Naive B cell (primary cell): ENCODE measurements around the gene DBP. TPM values are rescaled to one million over a fixed set of nuclear protein-coding genes. Genes with fewer than 3 reads are reported as not detected.

Experiments used
- ATAC-seq, 2 donors: fragments of 150-1000 bp; cut with Tn5 transposase; 2 replicates each; pipeline ENCODE4 v1.10.0; 2021; ENCODE audit warnings: low read depth in 2 of 2, mild to moderate bottlenecking in 2 of 2, moderate library complexity in 2 of 2
- DNase-seq: peaks from one replicate; pipeline ENCODE4 v3.0.0; 2022
- H3K27ac Mint-ChIP-seq, 6 donors: one replicate each; pipeline ENCODE4 v1.8.0; 2020 to 2022; ENCODE audit warnings: mild to moderate bottlenecking in 6 of 6, mixed read lengths in 6 of 6, moderate library complexity in 5 of 6, inconsistent platforms in 2 of 6
- H3K27me3 Mint-ChIP-seq, 3 donors: one replicate each; pipeline ENCODE4 v1.8.0; 2021 to 2022; ENCODE audit warnings: mixed read lengths in 3 of 3, mild to moderate bottlenecking in 1 of 3
- H3K36me3 Mint-ChIP-seq, 2 donors: one replicate each; pipeline ENCODE4 v1.8.0; 2020 to 2022; ENCODE audit warnings: mixed read lengths in 2 of 2, inconsistent platforms in 1 of 2, mild to moderate bottlenecking in 1 of 2
- H3K4me1 Mint-ChIP-seq, 3 donors: one replicate each; pipeline ENCODE4 v1.8.0; 2020 to 2022; ENCODE audit warnings: mixed read lengths in 3 of 3, inconsistent platforms in 1 of 3, mild to moderate bottlenecking in 1 of 3, moderate library complexity in 1 of 3
- H3K4me3 Mint-ChIP-seq, 8 donors: one replicate each; pipeline ENCODE4 v1.8.0; 2020 to 2022; ENCODE audit warnings: mild to moderate bottlenecking in 8 of 8, mixed read lengths in 8 of 8, moderate library complexity in 8 of 8, inconsistent platforms in 2 of 8
- H3K9me3 Mint-ChIP-seq, 7 donors: one replicate each; pipeline ENCODE4 v1.8.0; 2020 to 2022; ENCODE audit warnings: mixed read lengths in 7 of 7, mild to moderate bottlenecking in 5 of 7, inconsistent platforms in 2 of 7, moderate library complexity in 1 of 7
- polyA plus RNA-seq, 6 donors: library from polyadenylated mRNA; unstranded; fragments of 300-500 nt; fragmentation: Illumina TruSeq; gene quantifications; one replicate each; pipeline ENCODE4 v1.2.3, GENCODE V29; 2021; ENCODE audit warnings: low read depth in 6 of 6

DBP gene
- polyA plus RNA-seq, 6 donors from 2014 or later: 27.6 to 73.8 (median 46.4) TPM

- DNase-seq (no peak), ATAC-seq (no peak)
- Mint-ChIP-seq H3K27me3 (no peaks in the 10 kb centered on the region), H3K9me3 (no peaks in the 10 kb centered on the region), H3K27ac (peak overlapping the region in 3 of 6 donors; percentile 11 to 91 (median 89)), H3K4me1 (peaks cover 26 to 38% (median 30%) of the 10 kb centered on the region in 3 donors), H3K4me3 (peak overlapping the region; percentile 6 to 81 (median 68)), H3K36me3 (peaks cover 5 to 7% of the 10 kb centered on the region in 2 donors)
These were observed 12.1 kb downstream of the DBP start for GRCh38 chr19:48624791-48625723.

GRCh38 chr19:48624067-48624594, 13.0 kb downstream of the DBP start:
- peak; percentile 94 for DNase-seq
- ATAC-seq: peak; percentile 72 to 73
- Mint-ChIP-seq H3K36me3 (peaks cover 5 to 7% of the 10 kb centered on the region in 2 donors), H3K27me3 (no peaks in the 10 kb centered on the region), H3K4me3 (peak overlapping the region; percentile 79 to 97 (median 90)), H3K27ac (peak overlapping the region; percentile 75 to 97 (median 94)), H3K4me1 (peaks cover 32 to 46% (median 38%) of the 10 kb centered on the region in 3 donors), H3K9me3 (no peaks in the 10 kb centered on the region)

GRCh38 chr19:48623556-48624066, 13.6 kb downstream of the DBP start:
- DNase-seq (no peak), ATAC-seq (no peak)
- H3K4me1 Mint-ChIP-seq: peaks cover 34 to 49% (median 39%) of the 10 kb centered on the region in 3 donors
- H3K27ac Mint-ChIP-seq: peak overlapping the region; percentile 75 to 97 (median 94)
- H3K9me3 Mint-ChIP-seq: no peaks in the 10 kb centered on the region
- H3K4me3 Mint-ChIP-seq: peak overlapping the region; percentile 79 to 97 (median 90)
- no peaks in the 10 kb centered on the region for H3K27me3 Mint-ChIP-seq
- H3K36me3 Mint-ChIP-seq: peaks cover 5 to 7% of the 10 kb centered on the region in 2 donors

- peak overlapping the region; percentile 96 to 98 (median 98) for H3K27ac Mint-ChIP-seq
- peaks cover 48 to 57% (median 57%) of the 10 kb centered on the region in 3 donors for H3K4me1 Mint-ChIP-seq
- no peaks in the 10 kb centered on the region for H3K27me3 Mint-ChIP-seq
- no peak for DNase-seq
- peaks cover 5 to 7% of the 10 kb centered on the region in 2 donors for H3K36me3 Mint-ChIP-seq
- H3K9me3 Mint-ChIP-seq: no peaks in the 10 kb centered on the region
- H3K4me3 Mint-ChIP-seq: peak overlapping the region; percentile 90 to 99 (median 97)
- ATAC-seq: no peak
These were observed 17.2 kb downstream of the DBP start for GRCh38 chr19:48619692-48620585.

GRCh38 chr19:48618916-48619691, 18.1 kb downstream of the DBP start, which contains the start of the genes RPL18 and SPHK2:
Gene RPL18 (minus strand): TSS chr19:48619178. CDS start chr19:48619143, 35 bp downstream.
Gene SPHK2 (plus strand): TSS chr19:48619506. CDS start chr19:48620515, 1,009 bp downstream.
- H3K4me1 Mint-ChIP-seq: peaks cover 44 to 53% (median 50%) of the 10 kb centered on the region in 3 donors
- no peaks in the 10 kb centered on the region for H3K9me3 Mint-ChIP-seq
- H3K27ac Mint-ChIP-seq: peak within 1 kb of the TSS; percentile 96 to 98 (median 98)
- H3K4me3 Mint-ChIP-seq: peak within 1 kb of the TSS; percentile 90 to 99 (median 97)
- ATAC-seq: peak; percentile 80 to 84
- H3K27me3 Mint-ChIP-seq: no peaks in the 10 kb centered on the region
- H3K36me3 Mint-ChIP-seq: peaks cover 5 to 6% of the 10 kb centered on the region in 2 donors
- DNase-seq: peak; percentile 96

GRCh38 chr19:48618278-48618915, 18.8 kb downstream of the DBP start:
- ATAC-seq (no peak), DNase-seq (no peak)
- peak overlapping the region; percentile 90 to 99 (median 97) for H3K4me3 Mint-ChIP-seq
- peaks cover 43 to 51% (median 50%) of the 10 kb centered on the region in 3 donors for H3K4me1 Mint-ChIP-seq
- H3K9me3 Mint-ChIP-seq: no peaks in the 10 kb centered on the region
- no peaks in the 10 kb centered on the region for H3K36me3 Mint-ChIP-seq
- H3K27ac Mint-ChIP-seq: peak overlapping the region; percentile 96 to 98 (median 98)
- no peaks in the 10 kb centered on the region for H3K27me3 Mint-ChIP-seq

- ATAC-seq (no peak), DNase-seq (no peak)
- Mint-ChIP-seq H3K36me3 (no peaks in the 10 kb centered on the region), H3K4me3 (peak overlapping the region; percentile 90 to 99 (median 97)), H3K27me3 (no peaks in the 10 kb centered on the region), H3K27ac (peak overlapping the region in 3 of 6 donors; percentile 26 to 98 (median 98)), H3K9me3 (no peaks in the 10 kb centered on the region), H3K4me1 (peaks cover 37 to 45% (median 44%) of the 10 kb centered on the region in 3 donors)
These were observed 19.8 kb downstream of the DBP start for GRCh38 chr19:48617146-48617937.

- H3K27ac Mint-ChIP-seq: peak overlapping the region in 4 of 6 donors; percentile 28 to 78 (median 68)
- no peaks in the 10 kb centered on the region for H3K9me3 Mint-ChIP-seq
- H3K4me3 Mint-ChIP-seq: peak overlapping the region; percentile 13 to 98 (median 68)
- no peaks in the 10 kb centered on the region for H3K27me3 Mint-ChIP-seq
- no peak for ATAC-seq
- DNase-seq: no peak
- peaks cover 37 to 43% (median 42%) of the 10 kb centered on the region in 3 donors for H3K4me1 Mint-ChIP-seq
- H3K36me3 Mint-ChIP-seq: no peaks in the 10 kb centered on the region
These were observed 20.6 kb downstream of the DBP start for GRCh38 chr19:48616491-48617056.

GRCh38 chr19:48616041-48616436, 21.1 kb downstream of the DBP start:
- Mint-ChIP-seq H3K9me3 (no peaks in the 10 kb centered on the region), H3K36me3 (no peaks in the 10 kb centered on the region), H3K27ac (peak overlapping the region in 4 of 6 donors; percentile 47 to 69 (median 54)), H3K4me3 (peak overlapping the region in 7 of 8 donors; percentile 13 to 90 (median 47)), H3K4me1 (peaks cover 37 to 43% (median 42%) of the 10 kb centered on the region in 3 donors), H3K27me3 (no peaks in the 10 kb centered on the region)
- no peak for DNase-seq
- ATAC-seq: no peak

GRCh38 chr19:48615231-48616040, 21.7 kb downstream of the DBP start:
- Mint-ChIP-seq H3K27me3 (no peaks in the 10 kb centered on the region), H3K4me1 (peaks cover 37 to 43% (median 42%) of the 10 kb centered on the region in 3 donors), H3K4me3 (peak overlapping the region in 5 of 8 donors; percentile 15 to 73 (median 55)), H3K9me3 (no peaks in the 10 kb centered on the region), H3K27ac (peak overlapping the region in 3 of 6 donors; percentile 36 to 88 (median 47)), H3K36me3 (no peaks in the 10 kb centered on the region)
- no peak for ATAC-seq
- no peak for DNase-seq
